ENCODE results near the gene ATAD3B.
"Not testable (repeated sequence)": the region's sequence is repeated elsewhere in the genome, so short reads cannot be mapped to it uniquely, and the experiment has no call there.

Gene ATAD3B

GRCh38 chr1:1450616-1451015 is 20.9 kb upstream of the ATAD3B start:
- DNase-seq (ENCODE audit: low read depth in 2 of 2, low spot score in 1 of 2): not testable (repeated sequence)

- DNase-seq (ENCODE audit: low read depth in 2 of 2, low spot score in 1 of 2): no peak
These were observed 19.7 kb upstream of the ATAD3B start for GRCh38 chr1:1451696-1452364.

- not testable (repeated sequence) for DNase-seq (ENCODE audit: low read depth in 2 of 2, low spot score in 1 of 2)
These were observed 19.2 kb upstream of the ATAD3B start for GRCh38 chr1:1452365-1452739.

DNA sequence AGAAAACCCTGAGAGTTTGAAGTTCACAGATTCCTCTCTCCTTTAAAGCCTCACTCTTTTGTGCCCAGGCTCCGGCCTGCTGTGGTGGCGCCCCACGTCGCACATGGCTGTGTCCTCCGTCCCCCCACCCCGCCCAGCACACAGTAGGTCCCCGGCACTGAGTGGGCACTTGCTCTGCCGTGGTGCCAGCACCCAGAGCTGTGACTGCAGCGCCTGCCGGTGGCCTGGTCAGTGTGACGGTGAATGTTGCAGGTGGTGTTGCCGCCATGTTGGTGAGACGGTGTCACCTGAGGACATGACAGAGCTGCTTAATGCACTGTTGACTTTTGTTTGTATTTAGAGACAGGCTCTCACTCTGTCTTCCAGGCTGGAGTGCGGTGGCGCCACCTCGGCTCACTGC is 18.7 kb upstream of the ATAD3B start:
- DNase-seq (ENCODE audit: low read depth in 2 of 2, low spot score in 1 of 2): no peak

DNA sequence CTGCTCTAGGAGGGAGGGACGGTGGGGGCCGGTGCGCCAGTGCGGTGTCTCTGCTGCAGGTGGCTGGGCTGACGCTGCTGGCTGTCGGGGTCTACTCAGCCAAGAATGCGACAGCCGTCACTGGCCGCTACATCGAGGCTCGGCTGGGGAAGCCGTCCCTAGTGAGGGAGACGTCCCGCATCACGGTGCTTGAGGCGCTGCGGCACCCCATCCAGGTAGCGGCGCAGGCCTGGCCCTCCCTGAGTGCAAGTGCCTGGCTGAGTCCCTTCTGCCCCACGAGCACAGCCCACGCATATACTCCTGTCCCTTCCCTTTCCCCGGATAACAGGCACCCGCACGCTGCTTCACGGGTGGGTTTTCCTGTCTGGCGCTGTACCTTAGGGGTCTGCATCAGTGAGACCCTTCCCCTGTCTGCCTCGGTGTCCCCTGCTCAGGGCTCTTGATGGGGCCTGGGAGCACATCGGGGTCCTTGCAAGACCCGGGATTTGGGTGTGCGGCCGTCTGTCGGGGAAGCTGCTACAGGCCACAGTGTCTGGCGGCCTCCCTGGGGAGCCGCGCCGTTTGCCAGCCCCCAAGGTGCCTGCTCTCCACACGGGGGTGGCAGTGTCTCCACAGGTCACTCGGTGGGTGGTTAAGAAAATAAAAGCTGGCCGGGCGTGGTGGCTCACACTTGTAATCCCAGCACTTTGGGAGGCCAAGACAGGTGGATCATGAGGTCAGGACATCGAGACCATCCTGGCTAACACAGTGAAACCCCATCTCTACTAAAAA is 17.1 kb upstream of the ATAD3B start:
- not testable (repeated sequence) for DNase-seq (ENCODE audit: low read depth in 2 of 2, low spot score in 1 of 2)

- DNase-seq (ENCODE audit: low read depth in 2 of 2, low spot score in 1 of 2): no peak
These were observed 16.1 kb upstream of the ATAD3B start for GRCh38 chr1:1455366-1455884.

DNA sequence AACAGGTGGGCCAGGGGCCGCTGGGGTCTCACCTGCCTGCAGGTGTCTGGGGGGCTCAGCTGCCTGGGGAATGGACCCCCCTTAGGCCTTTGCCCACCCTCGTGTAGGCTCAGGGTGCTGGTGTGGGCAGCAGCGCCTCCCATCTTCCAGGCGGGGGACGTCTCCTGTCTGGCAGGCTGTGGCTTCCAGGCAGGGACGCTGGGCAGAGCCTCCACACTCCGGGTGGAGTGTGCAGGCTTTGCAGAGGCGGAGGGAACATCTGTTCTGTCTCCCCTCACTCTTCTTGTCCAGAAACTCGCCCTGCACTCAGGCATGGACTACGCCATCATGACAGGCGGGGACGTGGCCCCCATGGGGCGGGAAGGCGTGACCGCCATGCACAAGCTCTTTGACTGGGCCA is 15.6 kb upstream of the ATAD3B start:
- DNase-seq (ENCODE audit: low read depth in 2 of 2, low spot score in 1 of 2): not testable (repeated sequence)

DNA sequence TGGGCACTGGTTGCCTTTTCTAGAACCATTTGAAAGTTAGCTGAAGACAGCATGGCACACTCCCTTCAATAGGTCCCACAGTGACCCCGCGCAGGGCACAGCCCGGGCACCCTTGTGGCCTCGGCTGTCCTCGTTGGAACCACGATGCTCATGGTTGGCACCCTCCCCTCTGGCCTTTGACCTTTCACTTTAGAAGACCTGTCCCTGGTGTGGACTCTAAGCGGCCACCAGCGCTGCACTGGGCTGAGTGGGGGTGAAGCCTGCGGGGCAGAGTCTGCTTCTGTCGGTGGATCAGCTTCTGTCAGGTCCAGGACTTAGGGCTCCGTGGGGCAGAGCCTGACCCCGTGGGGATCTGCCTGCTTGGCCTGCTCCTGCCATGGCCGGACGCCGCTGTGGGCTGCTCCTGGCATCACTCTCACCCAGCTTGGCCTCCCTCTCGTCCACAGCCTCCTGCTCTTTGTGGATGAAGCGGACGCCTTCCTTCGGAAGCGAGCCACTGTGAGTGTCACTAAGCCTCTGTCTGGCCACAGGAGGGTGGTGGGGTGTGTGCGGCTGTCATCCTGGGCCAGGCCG is 14.8 kb upstream of the ATAD3B start:
- DNase-seq (ENCODE audit: low read depth in 2 of 2, low spot score in 1 of 2): not testable (repeated sequence)

GRCh38 chr1:1459156-1459555 is 12.4 kb upstream of the ATAD3B start:
- not testable (repeated sequence) for DNase-seq (ENCODE audit: low read depth in 2 of 2, low spot score in 1 of 2)

DNA sequence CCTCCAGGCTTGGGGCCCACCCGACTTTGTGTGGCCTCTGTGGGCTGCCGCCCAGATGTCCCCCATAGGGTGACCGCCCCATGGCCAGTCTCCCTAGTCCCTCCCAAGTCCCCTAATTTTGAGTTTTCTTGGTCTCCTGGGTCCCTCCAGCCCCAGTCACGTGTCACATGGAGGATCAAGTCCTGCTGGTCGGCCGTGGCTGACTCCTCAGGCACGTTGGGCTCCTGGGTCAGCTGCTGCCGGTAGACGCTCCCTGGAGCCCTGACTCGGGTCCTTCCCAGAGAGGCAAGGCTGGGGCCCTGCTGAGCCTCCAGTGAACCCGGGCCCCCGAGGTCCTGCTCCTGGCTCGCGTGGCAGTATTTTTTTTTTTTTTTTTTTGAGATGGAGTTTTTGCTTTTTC is 11.9 kb upstream of the ATAD3B start:
- not testable (repeated sequence) for DNase-seq (ENCODE audit: low read depth in 2 of 2, low spot score in 1 of 2)

DNA sequence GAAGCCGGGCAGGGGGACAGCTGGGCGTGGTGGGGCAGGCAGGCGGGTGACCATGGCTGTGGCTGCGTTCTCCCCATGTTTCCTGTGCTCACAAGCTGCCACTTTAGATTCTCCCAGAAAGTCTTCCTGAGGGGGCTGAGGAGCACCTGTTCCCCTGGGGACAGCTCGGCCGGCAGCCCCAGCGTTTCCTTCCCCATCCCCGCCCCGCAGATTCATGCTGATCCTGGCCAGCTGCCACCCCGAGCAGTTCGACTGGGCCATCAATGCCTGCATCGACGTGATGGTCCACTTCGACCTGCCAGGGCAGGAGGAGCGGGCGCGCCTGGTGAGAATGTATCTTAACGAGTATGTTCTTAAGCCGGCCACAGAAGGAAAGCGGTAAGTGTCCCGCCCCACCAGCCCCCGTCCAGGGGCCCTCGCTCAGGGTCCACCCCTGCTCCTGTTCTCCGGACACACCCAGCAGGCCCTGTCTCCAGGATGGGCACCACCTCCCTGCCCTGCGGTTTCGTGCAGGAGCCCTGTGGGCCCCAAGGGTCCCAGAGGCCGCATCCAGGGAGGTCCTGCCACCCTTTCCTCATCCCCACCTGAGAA is 10.9 kb upstream of the ATAD3B start:
- no peak for DNase-seq (ENCODE audit: low read depth in 2 of 2, low spot score in 1 of 2)

DNA sequence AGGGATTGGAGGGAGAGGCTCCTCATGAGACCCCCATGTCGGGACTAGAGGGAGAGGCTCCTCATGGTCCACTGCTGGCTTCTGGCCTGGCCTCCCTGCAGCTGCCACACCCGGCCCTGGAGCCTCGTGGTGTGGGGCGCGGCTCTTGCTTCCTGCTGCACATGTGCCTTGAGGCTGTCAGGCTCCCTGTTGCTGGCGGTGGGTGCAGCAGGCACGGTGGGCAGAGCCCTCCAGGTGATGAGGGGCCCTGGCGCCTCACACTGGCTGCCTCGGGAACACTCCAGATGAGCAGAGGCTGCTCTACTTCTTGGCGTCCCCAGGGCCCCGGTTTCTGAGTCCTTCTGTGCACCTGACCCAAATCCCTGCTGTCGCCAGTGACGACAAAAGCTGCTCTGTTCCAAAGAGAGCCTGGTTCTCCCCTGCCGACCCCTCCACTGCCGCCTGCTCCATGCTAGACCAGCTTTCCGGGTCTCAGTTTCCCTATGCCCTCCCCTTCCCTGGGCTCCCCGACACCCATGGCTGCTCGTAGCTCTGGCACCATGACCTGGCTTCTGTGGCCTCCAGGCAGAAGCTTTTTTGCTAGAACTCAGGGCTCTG is 9.7 kb upstream of the ATAD3B start:
- DNase-seq (ENCODE audit: low read depth in 2 of 2, low spot score in 1 of 2): no peak

DNA sequence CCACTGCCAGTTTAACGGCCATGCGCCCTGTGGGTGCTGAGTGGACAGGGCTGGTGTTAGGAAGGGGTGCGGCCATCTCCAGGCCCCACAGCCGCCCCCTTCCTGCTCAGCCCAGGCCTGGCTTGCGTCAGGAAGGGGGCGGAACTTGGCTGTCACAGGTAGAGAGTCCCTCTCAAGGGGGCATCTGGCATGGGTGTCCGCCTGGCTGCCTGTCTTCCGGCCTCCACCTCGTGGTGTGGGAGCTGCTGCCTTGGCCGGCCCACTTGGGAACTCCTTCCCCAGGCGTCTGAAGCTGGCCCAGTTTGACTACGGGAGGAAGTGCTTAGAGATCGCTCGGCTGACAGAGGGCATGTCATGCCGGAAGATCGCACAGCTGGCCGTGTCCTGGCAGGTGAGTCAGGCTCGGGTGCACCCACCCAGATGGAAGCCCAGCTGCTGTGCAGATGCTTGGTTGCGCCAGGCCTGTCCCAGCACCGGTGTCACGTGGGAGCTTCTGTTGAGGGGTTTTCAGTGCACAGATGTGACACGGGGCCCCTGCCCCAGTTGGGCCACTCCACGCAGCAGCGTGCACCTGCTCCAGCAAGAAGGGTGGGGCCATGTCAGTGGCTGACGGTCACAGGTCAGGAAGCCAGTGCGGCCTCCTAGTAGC is 9.1 kb upstream of the ATAD3B start:
- no peak for DNase-seq (ENCODE audit: low read depth in 2 of 2, low spot score in 1 of 2)

- DNase-seq (ENCODE audit: low read depth in 2 of 2, low spot score in 1 of 2): no peak
These were observed 8.3 kb upstream of the ATAD3B start for GRCh38 chr1:1463312-1463711.

GRCh38 chr1:1468196-1468985 is 3.2 kb upstream of the ATAD3B start:
- not testable (repeated sequence) for DNase-seq (ENCODE audit: low read depth in 2 of 2, low spot score in 1 of 2)

- DNase-seq (ENCODE audit: low read depth in 2 of 2, low spot score in 1 of 2): no peak
These were observed 758 bp upstream of the ATAD3B start for GRCh38 chr1:1470626-1471388.

DNA sequence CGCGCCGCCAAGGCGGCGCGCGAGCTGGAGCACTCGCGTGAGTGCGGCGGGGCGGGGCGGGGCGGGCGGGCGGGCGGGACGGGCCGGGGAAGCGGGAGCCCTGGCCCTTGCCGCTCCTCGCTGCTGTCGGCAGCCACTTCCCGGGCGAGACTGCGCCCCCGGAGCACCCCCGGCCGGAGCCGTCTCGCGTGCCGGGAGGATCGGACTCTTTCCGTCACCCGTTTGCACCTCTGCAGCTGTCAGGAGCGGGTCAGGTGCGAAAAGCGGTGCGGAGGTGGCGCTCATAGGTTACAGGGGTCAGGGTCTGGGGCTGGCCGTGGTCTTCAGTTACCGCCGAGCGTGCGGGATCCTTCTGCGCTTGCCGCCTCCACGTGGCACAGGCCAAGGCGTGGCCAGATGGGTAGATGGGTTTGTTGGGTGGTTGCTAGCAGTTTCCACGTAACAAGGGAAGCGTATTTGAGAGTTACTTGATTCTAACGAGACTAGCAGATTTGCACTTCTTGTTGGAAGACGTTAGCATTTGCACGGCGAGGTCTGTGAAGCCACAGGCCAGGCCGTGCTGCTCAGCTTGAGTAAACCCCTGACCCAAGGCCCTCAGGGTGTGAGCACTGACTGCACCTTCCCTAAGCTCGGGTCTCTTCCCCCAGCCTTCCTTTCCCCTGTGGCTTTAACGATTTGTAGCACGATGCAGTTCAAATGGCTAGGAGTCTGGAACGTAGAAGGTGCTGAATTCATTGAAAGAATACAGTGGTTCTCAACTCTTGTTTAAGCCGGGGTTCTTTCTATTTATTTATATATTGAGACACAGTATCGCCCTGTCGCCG is 700 bp downstream of the ATAD3B start:
- DNase-seq (ENCODE audit: low read depth in 2 of 2, low spot score in 1 of 2): not testable (repeated sequence)

DNA sequence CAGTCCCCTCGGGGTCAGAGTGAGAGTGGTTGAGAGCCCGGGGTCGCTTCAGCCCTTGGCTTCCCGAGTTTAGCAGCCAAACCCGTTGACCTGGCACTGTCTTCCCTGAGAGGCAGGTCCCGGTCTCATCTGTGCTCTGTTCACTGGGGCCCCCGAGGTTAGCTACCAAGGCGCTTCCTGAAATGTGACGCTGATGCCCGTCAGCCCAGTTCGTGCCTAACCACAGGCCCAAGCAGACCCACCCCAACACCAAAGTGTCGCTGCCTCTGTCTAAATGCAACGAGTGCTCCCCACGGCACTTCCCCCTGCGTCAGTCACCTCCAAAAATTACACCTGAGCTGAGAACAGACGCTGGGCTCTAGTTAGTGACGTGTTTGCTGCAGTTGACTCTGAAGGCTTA is 4.4 kb downstream of the ATAD3B start:
- not testable (repeated sequence) for DNase-seq (ENCODE audit: low read depth in 2 of 2, low spot score in 1 of 2)
